ENCODE results near the gene TMEM191C.
"Not testable (repeated sequence)": the region's sequence is repeated elsewhere in the genome, so short reads cannot be mapped to it uniquely, and the experiment has no call there.

The TMEM191C gene

DNA sequence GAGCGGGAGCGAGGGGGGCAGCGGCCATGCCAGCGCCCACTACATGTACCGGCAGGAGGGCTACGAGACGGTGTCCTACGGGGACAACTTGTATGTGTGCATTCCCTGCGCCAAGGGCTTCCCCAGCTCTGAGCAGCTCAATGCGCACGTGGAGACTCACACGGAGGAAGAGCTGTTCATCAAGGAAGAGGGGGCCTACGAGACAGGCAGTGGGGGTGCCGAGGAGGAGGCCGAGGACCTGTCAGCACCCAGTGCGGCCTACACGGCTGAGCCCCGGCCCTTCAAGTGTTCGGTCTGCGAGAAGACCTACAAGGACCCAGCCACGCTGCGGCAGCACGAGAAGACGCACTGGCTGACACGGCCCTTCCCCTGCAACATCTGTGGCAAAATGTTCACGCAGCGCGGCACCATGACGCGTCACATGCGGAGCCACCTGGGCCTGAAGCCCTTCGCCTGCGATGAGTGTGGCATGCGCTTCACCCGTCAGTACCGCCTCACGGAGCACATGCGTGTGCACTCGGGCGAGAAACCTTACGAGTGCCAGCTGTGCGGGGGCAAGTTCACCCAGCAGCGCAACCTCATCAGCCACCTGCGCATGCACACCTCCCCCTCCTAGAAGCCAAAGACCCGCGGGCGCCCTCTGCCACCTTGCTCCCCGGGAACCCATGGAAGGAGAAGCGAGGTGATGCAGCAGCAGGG, 20.9 kb upstream of the TMEM191C start:
- DNase-seq = no peak

DNA sequence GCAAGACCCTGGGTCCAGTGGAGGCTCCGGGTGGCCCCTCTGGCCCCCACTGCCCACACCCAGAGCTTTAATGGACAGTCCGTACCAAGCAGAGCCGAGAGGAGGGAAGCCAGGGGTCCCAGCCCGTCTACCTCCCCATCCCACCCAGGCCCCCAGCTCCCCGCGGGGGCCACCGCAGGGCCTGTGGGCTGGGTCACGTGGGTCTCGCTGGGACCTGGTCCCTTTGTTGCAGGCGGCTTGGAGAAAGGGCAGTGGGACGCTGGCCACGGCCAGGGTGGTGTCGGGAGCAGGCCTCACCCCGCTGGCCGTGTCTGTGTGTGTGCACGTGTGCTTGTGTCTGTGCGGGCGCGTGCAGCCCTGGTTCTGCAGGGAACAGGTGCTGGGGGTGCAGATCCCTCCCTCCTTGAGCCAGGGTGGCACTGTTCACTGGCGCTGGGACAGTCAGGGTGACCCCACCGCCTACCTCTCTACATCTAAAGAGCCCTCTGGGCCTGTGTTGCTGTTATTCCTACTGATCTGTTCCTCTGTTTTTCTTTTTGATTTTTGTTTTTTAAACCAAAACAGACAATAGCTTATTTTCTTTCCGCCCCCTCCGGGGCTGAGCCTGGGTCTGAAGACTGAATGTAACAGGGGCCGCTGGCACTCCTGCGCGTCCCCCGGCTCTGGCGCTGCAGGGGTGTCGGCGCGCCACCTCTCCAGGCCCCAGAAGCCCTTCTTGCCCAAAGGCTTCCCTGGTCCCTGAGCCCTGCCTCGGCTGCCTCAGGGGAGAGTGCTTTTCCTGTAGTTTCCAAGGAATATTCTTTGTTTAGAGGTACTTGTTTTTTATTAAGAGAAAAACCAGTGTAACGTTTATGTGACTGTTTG, 20.1 kb upstream of the TMEM191C start:
- no peak for DNase-seq

DNA sequence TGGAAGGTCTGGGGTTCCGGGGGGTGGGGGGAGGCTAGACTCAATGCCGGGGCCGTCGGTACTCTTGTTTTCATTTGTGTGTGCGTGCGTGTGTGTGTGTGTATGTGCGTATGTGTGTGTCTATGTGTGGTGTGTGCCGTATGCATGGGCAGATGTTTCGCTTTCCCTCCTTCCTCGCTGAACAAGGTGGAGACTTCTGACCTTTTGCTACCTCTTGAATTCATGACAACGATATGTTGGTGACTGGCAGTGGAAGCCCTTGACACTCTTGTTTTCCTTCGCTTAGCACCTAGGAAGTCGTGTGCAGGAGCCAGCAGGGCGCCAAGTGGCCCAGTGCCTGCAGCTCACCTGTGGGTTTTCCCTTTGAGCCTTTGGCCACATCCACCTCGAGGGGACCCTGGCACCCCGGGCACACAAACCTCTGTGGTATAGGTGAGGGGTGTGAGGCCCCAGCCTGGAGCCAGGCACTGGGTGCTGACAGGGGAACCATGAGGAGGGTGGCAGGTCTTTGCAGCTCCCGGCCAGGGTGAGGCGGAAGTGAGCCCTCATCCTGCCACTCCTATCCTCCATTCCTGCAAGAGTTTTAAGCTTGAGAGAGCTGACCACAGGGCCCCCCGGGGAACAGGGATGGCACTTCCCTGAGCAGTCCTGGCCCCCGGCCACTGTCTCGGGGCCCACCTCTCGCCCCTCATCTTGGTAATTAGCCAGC, 19.3 kb upstream of the TMEM191C start:
- DNase-seq = no peak

DNA sequence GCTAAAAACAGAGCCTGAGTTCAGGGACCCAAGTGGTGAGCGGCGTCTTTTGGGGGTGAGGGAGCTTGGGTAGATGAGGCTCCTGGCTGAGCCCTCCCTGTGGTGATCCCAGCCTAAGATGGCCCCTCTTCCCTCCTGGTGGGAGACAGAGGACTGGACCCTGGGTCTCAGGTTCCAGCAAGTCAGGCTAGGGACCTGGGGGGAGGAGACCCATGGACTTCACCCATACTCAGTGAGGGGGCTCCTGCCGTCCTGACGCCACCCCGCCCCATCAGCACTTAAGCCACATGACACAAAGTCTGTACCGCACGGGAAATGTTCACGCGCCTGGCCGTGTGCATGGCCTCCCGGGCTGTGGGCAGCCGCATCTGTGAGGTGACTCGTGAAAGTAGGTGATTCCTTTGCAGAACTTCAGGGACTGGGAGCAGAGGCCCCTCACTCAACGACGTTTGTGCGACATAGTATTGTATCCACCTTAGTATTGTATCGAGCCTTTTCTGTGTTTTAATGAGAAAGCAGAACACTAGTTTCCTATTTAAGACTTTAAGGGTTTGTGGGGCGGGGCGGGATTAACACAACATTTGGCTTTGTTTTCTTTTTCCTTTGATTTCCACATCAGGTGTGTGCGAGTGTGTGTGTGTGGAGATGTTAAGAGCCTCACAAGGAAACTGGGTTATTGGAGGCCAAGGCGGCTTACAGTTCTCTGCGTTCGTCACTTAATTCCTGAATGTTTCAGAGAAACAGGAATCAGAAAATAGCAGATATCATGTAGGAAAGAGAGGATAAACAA, 18.4 kb upstream of the TMEM191C start:
- no peak for DNase-seq

DNA sequence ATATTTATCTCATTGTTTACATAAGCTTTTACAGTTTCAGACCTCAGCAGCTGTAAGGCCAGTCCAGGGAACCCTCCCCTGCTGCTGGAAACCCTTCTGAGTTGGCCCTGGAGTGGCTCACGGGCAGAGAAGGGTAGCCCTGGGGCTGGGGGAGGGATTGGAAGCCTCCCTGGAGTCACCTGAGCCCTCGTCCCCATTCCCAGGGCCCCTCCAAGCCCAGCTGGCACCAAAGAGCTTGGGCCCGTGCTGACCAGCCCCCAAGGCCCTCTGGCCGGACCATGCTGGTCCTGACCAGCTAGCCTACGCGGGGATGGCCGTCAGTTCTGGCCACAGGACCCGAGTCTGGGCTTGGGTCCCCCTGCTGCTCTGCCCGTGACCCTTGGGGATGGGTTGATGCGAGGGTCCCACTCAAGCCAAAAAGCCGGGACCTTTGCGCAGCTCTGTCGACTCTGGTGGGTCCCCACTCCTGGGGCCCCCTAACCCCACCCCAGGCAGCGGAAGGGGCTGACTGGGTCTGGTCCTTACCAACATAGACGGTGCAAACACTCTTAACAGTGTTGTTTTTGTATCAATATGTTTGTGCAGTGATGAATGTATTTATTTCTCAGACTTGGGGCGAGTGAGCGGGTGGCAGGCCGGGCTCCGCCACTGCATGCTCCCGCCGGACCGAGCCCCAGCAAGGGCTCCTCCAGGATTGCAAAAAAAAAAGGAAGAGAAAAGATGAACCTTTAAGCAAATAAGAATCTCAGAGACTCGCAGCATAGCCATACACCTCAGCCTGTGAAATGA, 17.5 kb upstream of the TMEM191C start:
- no peak for DNase-seq

DNA sequence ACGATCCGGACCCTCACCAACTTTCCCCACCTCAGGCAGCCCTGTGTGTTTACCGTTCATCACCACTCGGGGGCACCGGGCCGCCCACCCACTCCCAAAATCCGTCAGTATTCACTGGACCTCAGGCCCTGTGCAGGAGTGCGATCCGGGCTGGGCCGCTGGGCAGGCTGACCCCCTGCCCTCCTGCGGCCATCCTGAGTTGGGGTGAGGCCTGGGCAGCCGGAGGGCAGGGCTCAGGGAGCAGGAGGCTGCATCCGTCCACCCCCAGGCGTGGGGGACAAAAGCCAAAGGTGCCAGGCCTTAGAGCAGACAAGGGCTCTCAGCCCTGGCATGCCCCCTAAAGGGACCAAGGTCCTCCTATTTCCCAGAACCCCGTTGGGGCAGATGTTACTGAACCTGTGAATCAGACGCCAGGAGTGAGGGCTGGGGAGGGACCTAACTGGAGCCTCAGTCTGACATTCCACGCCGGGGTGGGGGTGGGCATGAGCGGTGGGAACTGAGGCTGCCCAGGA, 16.8 kb upstream of the TMEM191C start:
- DNase-seq = no peak

DNA sequence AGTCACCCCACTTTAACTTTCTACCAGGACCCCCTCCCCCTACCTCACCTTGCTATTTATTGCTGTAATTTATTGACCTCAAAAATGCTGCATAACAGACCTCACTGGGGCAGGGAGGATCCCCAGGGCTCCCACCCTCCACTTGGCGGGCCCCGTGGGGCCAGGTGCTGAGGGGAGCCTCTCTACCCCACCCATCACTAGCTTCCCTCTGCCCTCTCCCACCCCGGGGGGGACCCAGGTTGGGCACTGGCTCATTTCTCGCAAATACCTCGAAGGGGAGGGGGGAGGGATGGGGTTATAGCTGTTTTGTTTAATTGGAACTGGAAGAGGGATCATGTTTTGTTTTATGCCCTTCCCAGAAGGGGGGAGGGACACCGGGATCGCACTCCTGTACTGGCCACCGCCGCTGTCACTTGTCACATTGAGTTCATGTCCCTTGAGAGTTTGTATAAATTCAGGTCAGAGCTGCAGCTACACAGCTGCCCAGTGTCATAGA, 16.3 kb upstream of the TMEM191C start:
- no peak for DNase-seq

DNA sequence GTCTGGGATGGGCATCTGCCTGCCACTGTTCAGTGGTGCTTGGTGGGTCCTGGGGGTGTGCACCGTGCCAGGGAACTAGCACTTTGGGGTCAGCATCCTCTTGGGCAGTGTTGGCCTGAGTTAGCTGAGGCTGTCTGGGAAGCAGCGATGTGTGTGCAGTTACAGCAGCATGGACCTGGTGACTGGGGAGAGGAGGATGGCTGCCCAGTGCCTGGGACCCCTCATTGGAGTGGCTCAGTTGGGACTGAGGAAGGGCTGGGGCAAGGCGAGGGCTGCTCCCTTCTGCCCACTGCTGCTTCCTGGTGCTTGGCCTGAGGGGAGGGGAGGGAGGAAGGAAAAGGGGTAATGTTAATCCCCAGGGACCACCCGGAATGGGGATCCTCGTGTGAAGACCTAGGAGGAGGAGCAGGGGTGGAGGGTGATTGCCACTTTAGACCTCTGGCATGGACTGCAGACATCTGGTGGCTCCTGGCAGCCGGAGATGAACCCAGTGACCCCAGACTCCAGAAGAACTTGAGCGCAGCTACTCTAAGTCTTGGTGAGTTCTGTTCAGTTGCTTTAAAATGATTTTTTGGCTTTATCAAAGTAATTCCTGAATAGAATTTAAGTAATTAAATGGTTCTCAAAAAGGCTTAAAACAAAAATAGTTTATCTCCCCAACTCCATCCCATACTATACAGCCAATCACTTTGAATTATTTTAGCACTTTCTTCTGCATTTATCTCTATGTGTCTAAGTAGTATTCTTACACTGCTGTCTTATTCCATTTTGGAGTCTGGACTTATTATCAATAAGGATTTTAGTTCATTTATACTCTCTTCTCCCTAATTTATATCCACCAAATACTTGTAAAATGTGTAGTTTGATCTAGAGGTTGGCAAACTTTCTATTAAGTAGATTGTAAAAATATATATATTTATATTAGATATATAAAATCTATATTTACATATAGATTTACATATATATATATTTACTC, 15.4 kb upstream of the TMEM191C start:
- no peak for DNase-seq

DNA sequence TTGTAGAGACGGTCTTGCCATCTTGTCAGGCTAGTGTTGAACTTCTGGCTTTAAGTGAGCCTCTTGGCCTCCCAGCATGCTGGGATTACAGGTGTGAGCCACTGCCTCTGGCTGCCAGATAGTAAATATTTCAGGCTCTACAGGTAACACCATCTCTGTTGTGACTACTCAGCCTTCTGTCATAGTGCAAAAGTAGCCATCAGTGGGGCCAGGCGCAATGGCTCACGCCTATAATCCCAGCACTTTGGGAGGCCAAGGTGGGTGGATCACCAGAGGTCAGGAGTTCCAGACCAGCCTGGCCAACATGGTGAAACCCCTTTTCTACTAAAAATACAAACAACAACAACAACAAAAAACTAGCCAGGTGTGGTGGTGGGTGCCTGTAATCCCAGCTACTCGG, 14.5 kb upstream of the TMEM191C start:
- DNase-seq = not testable (repeated sequence)

DNA sequence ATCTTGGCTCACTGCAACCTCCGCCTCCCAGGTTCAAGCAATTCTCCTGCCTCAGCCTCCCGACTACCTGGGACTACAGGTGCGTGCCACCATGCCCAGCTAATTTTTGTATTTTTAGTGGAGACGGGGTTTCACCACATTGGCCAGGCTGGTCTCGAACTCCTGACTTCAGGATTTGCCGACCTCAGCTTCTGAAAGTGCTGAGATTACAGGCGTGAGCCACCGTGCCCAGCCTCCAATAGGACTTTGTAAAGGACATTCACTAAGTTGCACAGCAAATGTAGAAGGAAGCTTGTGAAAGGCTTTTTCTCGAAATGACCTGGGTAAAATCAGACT, 12.2 kb upstream of the TMEM191C start:
- DNase-seq = not testable (repeated sequence)

DNA sequence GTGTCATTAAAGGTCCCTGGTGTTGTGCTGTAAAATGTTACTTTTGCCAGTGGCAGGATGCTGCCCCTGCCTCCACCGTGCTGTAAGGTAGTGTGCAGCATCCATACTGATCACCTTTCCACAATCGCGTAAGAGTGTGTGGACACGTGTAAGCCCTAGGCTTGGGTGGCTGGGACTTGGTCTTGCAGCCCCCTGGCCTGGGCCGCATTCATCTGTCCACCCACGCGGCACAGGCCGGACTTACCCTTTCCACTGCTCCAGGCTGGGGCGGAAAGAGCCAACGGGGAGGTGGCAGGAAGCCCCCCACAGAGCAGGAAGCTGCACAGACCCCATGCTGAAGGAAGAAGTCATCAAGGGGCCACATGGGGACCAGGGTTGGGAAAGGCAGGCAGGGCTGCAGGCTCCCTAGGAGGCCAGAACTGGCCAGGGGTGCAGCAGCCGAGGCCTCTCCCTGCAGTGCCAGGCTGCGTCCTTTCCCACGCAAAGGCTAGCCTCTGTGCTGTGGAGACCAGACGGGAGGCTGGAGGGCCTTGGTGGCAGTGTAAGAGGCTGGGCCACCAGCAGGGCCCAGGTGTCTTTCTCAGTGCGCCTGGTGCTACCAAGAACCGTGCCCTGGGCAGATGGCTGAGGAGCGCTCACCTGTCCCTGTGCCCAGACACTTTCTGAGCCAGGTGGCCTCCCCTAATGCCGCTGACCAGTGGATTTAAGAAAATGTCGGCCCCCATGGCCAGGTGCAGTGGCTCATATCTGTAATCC, 11.7 kb upstream of the TMEM191C start:
- DNase-seq = no peak

DNA sequence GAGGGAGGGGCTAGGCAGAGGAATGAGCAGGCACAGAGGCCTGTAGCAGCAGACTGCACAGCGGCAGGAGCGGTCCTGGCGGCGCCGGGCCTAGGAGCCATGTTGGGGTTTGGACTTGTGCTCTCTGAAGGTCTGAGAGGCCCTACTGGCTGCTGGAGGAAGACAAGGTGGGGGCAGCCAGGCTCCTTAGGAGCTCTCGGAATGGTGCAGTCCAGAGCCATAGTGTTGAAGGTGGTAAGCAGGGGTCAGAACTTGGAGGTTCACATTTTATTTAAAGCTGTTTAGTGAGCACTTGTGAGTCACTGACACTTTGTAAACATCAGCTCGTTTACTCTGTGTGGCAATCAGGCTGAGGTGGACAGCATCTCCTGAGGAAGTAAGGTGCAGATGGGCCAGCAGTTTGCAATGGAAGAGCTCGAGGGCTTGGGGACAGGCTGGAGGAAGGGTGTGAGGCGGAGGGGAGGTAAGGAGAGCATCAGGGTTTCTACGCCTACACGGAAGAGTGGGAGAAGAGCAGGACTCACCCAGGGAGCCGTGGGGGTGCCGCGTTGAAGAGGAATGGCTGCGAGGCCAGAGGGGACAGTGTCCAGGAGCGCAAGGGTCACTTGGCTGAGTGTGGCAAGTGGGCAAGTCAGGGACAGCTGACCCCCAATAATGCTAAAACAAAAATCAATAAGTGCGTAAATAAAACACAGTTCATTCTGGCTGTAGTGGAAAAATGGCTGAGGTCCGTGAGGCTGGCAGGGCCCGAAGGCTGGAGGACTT, 10.0 kb upstream of the TMEM191C start:
- no peak for DNase-seq

DNA sequence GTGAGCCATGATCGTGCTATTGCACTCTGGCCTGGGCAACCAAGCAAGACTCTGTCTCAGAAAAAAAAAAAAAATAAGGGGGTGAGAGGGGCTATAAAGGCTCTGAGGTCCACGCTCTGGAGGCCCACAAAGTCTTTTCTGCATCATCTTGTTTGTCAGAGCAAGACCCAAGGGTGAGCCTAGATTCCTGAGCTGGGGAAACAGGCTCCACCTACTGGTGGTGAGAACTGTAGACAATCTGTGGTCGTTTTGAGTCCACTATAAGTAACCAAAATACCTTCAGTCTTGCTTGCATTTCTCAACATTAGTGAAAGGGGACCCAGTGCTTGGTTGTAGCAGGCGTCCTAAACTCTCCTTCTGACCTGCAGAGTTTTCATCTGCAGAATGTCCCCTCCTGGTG, 4.5 kb upstream of the TMEM191C start:
- DNase-seq = not testable (repeated sequence)

DNA sequence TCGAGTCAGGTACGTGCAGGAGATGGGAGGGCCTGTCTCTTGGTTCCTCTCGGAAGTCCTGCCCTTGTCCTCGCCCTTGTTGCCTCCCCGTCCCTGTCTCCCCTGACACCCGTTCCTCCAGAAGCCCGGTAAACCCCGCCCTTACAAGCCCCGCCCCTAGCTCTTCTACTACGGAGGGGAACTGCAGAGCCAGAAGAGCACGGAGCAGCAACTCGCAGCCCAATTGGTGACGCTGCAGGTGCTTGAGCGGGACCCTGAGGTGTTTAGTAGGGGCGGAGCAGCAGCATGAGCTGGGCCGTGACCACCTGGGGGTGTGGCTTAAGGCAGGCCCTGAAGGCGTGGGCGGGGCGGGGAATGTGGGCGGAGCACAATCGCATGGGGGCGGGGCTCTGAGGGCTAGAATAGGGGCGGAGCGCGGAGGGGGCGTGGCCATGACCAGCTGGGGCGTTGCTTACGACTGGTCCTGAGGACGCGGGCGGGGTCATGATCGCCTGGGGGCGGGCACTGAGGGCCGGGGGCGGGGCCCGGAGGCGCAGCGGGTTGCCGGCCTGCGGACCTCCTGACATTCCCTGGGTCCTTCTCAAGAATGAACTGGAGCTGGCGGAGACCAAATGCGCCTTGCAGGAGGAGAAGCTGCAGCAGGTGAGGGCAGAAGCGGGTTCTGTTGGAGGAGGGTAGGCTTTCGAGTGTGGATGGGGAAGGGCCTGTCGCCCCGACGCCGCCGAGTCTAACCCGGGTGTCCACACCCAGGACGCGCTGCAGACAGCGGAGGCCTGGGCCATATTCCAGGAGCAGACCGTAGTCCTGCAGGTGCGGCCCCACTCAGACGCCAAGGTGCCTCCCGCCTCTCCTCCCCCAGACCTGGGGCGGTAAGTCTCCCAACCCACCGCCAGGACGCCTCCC, 1.3 kb downstream of the TMEM191C start:
- peak; percentile 93 for DNase-seq

DNA sequence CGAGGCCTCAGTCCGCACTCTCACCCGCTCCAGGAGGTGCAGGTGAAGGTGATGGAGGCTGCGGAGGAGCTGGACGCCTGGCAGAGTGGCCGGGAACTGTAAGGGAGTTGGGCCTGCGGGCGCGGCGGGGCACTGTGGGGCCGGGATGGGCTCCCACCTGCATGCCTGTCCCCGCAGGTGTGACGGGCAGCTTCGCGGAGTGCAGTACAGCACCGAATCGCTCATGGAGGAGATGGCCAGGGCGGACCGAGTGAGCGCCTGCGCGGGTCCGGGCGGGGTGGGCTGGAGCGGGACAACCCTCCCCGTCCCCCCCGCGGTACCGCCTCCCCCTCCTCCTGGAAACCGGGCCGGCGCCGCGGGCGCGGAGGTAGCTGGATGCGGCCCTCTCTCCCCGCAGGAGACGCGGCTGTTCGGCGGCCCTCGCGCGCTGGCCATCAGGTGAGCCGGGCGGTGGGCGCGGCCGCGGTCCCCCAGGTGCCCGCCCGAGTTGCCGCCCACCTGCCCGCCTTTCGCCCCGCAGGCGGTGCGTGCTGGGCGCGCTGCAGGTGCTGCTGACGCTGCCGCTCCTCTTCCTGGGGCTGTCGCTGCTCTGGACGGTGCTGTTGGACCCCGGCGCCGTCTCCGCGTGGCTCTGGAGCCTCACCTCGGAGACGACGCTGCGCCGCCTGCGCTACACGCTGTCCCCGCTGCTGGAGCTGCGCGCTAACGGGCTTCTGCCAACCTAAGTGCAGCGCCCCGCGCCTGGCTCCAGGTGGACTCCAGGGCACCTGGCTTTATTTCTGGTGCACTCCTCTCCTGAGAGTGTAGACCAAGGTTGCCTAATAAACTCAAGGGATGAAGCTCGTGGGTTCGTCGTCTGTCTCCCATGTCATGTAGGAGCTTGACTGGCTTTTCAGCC, 2.2 kb downstream of the TMEM191C start:
- peak; percentile 17 for DNase-seq

DNA sequence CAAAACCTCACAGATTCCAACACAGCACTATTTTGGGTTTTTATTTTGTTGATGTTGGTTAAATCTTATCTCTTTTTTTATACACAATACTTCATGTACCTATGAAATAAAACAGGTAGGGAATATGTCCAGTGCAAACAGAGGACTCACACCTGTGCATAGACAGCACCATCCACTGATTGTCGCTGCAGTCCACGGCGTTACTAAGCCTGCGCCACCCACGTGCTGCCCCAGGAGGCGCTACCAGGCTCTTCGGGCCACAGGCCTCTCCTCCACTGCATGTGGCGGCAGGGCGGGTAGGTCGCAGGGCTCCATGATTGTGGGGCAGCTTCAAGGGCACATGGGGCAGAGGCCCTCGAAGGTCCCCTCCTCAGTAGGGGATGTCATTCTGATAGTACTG, 5.8 kb downstream of the TMEM191C start:
- not testable (repeated sequence) for DNase-seq

DNA sequence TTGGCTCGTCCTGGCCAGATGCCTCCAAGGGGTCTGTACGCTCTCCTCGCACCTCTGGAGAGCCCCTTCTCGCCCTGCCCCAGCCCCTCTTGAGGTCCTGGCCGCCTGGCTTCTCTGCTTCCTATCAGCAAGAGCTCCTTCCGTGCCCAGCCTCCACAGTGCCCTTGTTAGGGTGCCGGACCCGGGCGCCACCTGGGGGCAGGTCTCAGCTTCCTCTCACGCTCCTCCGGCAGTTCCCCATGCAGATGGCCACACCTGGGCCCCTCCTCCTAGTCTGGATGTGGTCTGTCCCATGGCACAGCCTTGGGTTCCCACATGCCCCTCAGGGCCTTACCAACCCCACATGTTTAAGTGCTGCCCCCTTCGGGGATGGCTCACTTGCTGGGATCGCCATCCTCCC, 6.5 kb downstream of the TMEM191C start:
- not testable (repeated sequence) for DNase-seq
